Osteoblast (primary cell): ENCODE results near the gene TNFAIP2. TPM values are rescaled to one million over a fixed set of nuclear protein-coding genes. Genes with fewer than 3 reads are reported as not detected.

ENCODE experiments used
- DNase-seq: peaks from one replicate; pipeline ENCODE4 v3.0.0; 2011; ENCODE audit warnings: low spot score, mixed read lengths; ENCODE audit not compliant: insufficient read length; ENCODE audit errors: missing footprints
- H2AFZ ChIP-seq: 2 replicates; pipeline ENCODE4 v1.6.0; 2011; ENCODE audit warnings: mild to moderate bottlenecking, low read length
- H3K27ac ChIP-seq: 2 replicates; pipeline ENCODE4 v1.5.1; 2011; ENCODE audit warnings: mild to moderate bottlenecking, low read depth, low read length, moderate library complexity
- H3K27me3 ChIP-seq: 2 replicates; pipeline ENCODE4 v1.6.0; 2012; ENCODE audit warnings: mild to moderate bottlenecking, control low read depth, inconsistent platforms, low read length, moderate library complexity; ENCODE audit not compliant: insufficient read depth
- H3K36me3 ChIP-seq: 2 replicates; pipeline ENCODE4 v1.5.1; 2011; ENCODE audit warnings: mild to moderate bottlenecking, low read length, control low read depth, moderate library complexity; ENCODE audit not compliant: insufficient read depth
- H3K4me1 ChIP-seq: 2 replicates; pipeline ENCODE4 v1.5.1; 2011; ENCODE audit warnings: mild to moderate bottlenecking, low read length, control low read depth, moderate library complexity; ENCODE audit not compliant: insufficient read depth
- H3K4me2 ChIP-seq: 2 replicates; pipeline ENCODE4 v1.6.0; 2011; ENCODE audit warnings: mild to moderate bottlenecking, low read length; ENCODE audit not compliant: insufficient read depth
- H3K4me3 ChIP-seq: fragments of 200-600 bp; sonication (generic); 3 replicates; pipeline ENCODE4 v1.5.1; 2012; ENCODE audit warnings: mild to moderate bottlenecking, low read length, inconsistent platforms; ENCODE audit not compliant: insufficient read depth
- H3K79me2 ChIP-seq: 2 replicates; pipeline ENCODE4 v1.6.0; 2012; ENCODE audit warnings: mild to moderate bottlenecking, low read length, control low read depth, inconsistent platforms; ENCODE audit not compliant: insufficient read depth
- H3K9me3 ChIP-seq: 2 replicates; pipeline ENCODE4 v1.5.1; 2011; ENCODE audit warnings: low read depth, low read length, control low read depth
- H4K20me1 ChIP-seq: 2 replicates; pipeline ENCODE4 v1.6.0; 2012; ENCODE audit warnings: mild to moderate bottlenecking, low read length, control low read depth; ENCODE audit not compliant: insufficient read depth
- total RNA-seq: library from RNA; depleted of rRNA; stranded (reverse); fragments of >200 nt; gene quantifications from 2 replicates; pipeline ENCODE4 v1.2.3, GENCODE V29; 2012
- TF ChIP-seq, protein P1 (sequence below): IDR thresholded peaks from 2 replicates; pipeline ENCODE4 v1.5.1; 2011; ENCODE audit warnings: mild to moderate bottlenecking, low read depth, low read length, moderate library complexity; ENCODE audit errors: extremely low read depth

TNFAIP2 gene
- total RNA-seq, 1 donor, result 60.1 TPM

- Histone ChIP-seq H3K4me1 (peaks cover 17% of the 10 kb centered on the region), H3K79me2 (no peaks in the 10 kb centered on the region), H3K36me3 (peaks cover 29% of the 10 kb centered on the region), H3K4me2 (no peak overlapping the region), H2AFZ (no peak overlapping the region), H3K4me3 (no peak overlapping the region), H3K9me3 (no peaks in the 10 kb centered on the region), H3K27me3 (no peaks in the 10 kb centered on the region), H3K27ac (no peak overlapping the region), H4K20me1 (peaks cover under 1% of the 10 kb centered on the region)
- TF ChIP-seq, protein P1, sequence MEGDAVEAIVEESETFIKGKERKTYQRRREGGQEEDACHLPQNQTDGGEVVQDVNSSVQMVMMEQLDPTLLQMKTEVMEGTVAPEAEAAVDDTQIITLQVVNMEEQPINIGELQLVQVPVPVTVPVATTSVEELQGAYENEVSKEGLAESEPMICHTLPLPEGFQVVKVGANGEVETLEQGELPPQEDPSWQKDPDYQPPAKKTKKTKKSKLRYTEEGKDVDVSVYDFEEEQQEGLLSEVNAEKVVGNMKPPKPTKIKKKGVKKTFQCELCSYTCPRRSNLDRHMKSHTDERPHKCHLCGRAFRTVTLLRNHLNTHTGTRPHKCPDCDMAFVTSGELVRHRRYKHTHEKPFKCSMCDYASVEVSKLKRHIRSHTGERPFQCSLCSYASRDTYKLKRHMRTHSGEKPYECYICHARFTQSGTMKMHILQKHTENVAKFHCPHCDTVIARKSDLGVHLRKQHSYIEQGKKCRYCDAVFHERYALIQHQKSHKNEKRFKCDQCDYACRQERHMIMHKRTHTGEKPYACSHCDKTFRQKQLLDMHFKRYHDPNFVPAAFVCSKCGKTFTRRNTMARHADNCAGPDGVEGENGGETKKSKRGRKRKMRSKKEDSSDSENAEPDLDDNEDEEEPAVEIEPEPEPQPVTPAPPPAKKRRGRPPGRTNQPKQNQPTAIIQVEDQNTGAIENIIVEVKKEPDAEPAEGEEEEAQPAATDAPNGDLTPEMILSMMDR, result no peak
- DNase-seq, result peak; percentile 80
Observed at GRCh38 chr14:103135333-103136260, 12.3 kb downstream of the TNFAIP2 start.

DNA sequence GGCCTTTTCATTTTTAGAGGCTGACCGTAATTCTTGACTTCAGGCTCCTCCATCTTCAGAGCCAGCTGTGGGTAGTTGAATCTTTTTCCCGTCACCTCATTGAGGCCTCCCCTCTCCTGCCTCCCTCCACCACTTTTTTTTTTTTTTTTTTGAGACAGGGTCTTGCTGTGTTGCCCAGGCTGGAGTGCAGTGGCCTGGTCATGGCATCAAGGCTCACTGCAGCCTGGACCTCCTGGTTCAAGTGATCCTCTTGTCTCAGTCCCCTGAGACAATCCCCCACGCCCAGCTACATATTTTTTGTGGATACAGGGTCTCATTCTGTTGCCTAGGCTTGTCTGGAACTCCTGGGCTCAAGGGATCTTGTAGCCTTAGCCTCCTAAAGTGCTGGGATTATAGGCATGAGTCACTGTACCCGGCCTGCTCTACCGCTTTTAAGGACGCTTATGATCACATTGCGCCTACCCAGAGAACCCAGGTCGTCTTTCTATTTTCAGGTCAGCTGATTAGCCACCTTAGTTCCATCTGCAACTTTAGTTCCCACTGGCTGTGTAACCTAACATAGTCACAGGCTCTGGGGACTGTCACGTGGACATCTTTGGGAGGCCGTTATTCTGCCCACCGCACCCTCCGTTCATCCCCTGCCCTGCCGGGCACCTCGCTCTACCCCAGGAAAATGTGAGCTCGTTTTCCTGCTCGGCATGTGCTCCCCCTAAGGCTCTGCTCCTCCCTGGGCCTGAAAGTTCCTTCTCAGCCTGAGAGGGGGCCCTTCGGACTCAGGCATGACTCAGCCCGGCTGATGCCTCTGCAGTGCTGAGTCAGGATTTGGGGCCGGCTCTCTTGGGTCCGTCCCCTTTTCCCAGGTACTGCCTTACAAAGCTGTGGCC lies 13.4 kb downstream of the TNFAIP2 start:
- DNase-seq, result peak; percentile 100
- Histone ChIP-seq H3K27me3 (no peaks in the 10 kb centered on the region), H4K20me1 (no peaks in the 10 kb centered on the region), H3K4me2 (peak overlapping the region; percentile 23), H2AFZ (no peak overlapping the region), H3K79me2 (no peaks in the 10 kb centered on the region), H3K9me3 (no peaks in the 10 kb centered on the region), H3K4me1 (peaks cover 9% of the 10 kb centered on the region), H3K36me3 (peaks cover 29% of the 10 kb centered on the region), H3K4me3 (no peak overlapping the region), H3K27ac (peak overlapping the region; percentile 62)
- TF ChIP-seq, protein P1, result no peak

- DNase-seq, result no peak
- Histone ChIP-seq H3K4me1 (peaks cover 9% of the 10 kb centered on the region), H2AFZ (no peak overlapping the region), H3K27ac (no peak overlapping the region), H3K9me3 (no peaks in the 10 kb centered on the region), H3K79me2 (no peaks in the 10 kb centered on the region), H3K4me3 (no peak overlapping the region), H4K20me1 (no peaks in the 10 kb centered on the region), H3K36me3 (peaks cover 24% of the 10 kb centered on the region), H3K27me3 (peaks cover 3% of the 10 kb centered on the region), H3K4me2 (no peak overlapping the region)
- TF ChIP-seq, protein P1, result no peak
Observed at GRCh38 chr14:103137689-103138300, 14.5 kb downstream of the TNFAIP2 start.
